NOMO-1 (cell line): ENCODE results near the gene ADCY7.

Experiments
- DNase-seq, 2 experiments: peaks; one replicate each; lab custom pipeline; 2025; ENCODE audit not compliant: unreplicated experiment in 2 of 2; lab: John Stamatoyannopoulos, UW

ADCY7 gene

DNA sequence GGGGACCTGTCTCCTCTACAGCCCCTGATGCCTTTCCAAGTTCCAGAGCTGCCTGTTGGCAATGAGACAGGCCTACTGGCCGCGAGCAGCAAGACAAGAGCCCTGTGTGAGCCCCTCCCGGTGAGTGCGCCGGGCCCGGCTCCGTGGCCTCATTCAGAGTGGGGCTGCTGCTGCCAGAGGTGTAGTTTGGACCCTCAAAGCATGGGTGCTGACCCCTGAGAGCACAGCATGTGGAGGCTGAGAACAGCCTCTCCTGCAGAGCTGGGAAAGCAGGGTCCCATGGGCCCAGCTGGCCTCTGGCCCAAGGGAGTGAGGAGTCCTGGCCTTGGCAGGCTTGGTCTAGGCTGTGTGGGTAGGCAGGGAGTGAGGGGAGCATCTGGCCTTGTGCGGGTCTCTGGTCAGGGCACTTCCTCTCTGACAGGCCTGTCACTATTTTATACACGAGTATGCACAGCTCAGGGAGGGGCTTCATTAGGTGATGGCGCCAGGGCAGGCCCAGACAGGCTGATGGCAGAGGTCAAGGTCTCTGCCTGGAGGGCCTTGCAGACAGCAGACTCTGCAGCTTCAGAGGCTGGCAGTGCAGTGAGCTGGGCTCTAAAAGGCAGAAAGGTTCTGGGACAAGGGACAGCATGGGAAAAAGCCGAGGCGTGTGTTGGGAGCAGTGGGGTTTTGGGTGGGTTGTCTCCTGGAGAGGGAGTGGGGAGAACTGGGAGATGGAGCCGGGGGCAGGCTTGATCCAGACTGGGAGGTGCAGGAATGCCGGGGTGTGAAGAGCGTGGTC lies 43.4 kb downstream of the ADCY7 start:
- DNase-seq = no peak

DNA sequence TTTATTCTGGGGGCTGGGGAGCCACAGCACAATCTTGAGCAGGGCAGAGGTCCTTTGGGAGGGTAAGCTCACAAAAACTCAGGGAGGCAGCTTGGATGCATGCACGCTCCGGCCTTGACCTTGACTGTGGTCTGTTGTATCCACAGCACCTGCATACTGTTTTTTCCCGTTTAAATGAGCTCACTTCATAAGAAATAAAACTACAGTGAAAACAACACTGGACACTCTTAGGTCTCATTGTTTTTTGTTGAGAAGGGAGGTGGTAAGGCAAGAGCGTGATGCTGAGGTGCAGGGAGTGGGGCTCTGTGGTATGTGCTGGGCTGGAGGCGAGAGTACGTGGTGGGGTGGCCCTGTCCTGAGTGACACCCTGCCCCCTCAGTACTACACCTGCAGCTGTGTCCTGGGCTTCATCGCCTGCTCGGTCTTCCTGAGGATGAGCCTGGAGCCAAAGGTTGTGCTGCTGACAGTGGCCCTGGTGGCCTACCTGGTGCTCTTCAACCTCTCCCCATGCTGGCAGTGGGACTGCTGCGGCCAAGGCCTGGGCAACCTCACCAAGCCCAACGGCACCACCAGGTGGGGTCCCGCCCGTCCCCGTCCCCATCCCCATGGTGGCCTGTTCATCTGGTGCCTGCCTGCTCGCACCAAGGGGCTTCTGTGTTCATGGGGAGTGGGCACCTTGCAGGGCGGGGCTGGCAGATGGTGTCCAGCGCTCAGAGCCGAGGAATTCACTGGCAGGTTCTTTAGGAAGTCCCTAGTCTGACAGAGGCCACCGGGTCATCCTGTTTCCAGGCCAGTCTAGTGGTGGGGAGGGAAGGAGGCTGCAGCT lies 44.2 kb downstream of the ADCY7 start:
- DNase-seq = no peak

DNA sequence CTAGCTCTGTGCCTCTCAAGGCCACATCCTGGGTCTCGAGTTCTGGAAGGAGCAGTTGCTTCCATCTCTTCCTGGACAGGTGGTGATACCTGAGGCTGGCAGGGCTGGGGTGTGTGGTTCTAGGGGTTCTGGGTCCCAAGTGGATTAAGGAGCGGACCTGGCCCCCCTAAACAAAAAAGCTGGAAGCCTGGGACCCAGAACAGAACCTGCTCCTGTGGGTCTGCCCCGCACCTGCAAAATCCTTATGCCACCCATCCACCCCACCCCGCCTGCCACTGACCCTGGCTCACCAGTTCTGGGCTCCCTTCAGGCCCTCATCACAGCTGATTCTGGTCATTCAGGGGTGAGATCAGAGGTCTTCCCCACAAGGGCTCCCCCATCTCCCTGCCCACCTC lies 44.8 kb downstream of the ADCY7 start:
- no peak for DNase-seq

DNA sequence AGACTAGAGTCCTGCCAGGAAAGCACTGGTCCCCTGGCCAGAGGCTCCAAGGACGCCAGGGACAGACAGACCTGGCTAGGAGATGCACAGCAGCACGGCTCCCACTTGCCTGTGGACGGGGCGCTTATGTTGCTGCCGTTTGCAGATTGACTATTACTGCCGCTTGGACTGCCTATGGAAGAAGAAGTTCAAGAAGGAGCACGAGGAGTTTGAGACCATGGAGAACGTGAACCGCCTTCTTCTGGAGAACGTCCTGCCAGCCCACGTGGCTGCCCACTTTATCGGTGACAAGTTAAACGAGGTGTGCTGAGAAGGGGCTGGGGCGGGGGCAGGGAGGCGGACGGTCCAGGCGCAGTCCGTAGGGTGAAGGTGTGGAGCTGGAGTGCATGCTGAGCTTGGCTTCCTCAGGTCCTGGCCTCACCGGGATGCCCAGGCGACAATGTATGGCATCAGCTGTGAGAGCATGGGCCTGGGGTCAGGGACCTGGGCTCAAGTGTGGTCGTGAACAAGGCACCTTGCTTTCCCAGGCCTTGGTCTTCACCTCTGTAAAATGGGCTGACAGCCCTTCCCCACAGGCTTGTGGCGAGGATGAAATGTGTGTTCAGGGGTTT lies 45.6 kb downstream of the ADCY7 start:
- DNase-seq = no peak

DNA sequence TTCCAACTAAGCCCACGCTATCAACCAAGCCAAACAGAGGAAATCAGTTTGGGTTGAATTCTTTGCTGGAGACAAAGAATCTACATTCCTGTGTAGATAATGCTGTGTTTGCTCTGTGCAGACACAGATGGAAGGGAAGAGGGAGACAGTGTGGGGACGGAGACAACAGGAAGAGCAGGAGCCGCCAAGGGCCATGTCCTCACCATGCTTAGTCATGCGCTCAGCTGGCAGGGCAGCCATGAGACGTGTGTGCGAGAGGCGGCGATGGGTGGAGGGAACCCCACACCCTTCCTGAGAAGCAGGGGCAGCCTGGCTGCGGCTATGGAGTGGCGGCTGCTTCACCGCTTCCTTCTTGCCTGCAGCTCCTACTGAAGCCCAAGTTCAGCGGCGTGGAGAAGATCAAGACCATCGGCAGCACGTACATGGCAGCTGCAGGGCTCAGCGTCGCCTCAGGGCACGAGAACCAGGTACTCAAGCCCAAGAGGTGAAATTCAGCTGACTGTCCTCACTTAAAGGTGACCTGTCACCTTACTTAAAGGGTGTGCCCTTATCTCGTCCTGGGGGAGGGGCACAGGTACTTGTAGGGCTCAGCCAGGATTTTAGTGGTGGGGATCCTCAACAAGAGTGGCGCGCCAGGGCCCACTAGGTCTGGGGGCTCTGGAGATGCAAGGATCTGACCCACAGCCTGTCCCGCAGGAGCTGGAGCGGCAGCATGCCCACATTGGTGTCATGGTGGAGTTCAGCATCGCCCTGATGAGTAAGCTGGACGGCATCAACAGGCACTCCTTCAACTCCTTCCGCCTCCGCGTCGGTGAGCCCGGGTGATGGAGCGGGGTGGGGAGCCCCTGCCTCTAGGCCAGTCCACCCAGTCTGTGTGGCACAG lies 47.5 kb downstream of the ADCY7 start:
- DNase-seq = no peak

DNA sequence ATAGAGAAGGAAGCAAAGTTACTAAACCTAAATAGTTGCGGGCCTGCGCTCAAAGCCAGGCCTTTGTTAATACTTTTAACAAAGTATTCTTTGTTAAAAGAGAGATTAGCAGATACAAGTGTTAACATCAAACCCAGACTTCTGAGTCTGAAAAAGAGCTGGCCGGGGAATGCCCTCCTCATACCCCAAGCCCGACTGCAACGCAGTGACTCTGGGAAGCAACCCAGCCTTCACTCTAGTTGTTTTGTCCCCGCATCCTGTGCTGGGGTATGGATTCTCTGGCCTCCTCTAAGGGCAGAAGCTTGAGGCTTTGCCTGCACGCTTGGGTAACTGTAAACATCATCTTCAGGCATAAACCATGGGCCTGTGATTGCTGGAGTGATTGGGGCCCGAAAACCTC lies 48.3 kb downstream of the ADCY7 start:
- no peak for DNase-seq

DNA sequence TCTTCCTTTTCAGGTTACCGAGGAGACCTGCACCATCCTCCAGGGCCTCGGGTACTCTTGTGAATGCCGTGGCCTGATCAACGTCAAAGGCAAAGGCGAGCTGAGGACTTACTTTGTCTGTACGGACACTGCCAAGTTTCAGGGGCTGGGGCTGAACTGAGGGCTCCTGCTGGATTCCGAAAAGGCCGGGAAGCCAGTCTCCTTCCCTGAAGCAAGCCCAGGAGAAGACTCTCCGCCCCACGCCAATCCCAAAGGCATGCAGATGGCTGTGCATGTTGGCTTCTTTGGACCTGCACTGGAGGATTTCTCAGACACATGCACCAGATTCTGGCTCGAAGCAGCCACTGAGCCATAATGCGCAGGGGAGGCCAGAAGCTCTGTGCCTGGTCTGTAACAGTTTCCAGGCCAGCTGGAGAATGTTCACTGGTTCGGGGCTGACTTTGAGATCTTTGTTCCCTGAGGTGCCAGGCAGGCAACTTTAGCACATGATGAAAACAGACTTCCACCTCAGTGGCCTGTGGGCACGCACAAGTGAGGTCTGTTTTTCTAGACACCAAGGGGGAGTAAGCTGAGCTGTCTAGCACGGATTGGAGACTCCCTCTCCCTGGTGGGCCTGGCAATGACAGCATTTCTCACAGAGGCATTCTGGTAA lies 49.1 kb downstream of the ADCY7 start:
- no peak for DNase-seq

DNA sequence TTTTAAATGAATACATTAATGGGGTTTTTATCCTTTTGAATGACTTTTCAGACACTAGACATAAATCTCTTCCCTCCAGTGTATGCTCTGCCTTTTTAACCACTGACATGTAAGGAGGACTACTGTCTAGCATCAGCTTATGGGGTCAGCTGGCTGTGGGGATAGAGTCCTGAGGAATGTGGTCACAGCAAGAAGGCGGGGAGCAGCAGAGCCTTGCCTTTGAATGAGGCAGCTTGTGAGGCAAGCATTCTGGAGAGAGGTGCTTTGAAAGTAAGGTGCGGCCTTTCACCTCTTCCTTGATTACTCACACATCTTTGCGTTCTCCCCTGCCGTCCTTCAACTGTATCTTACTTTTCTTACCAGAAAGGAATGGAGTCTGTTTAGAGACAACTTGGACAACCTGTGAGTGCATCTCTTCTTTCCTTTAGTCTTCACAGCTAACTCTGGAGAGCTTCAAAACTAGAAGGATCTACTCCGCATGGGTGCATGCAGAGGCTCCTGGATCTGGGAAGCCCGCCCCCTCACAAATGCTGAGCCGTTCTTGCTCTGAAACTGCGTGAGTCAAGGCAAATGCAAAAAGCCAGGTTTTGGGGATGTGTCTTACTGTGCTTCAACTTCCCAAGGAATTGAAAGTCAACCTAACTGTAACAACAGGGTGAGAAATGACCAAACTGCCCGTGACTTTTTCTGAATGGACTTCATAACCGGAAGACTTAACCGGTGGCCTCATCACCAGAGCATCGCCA lies 49.9 kb downstream of the ADCY7 start:
- DNase-seq = no peak

DNA sequence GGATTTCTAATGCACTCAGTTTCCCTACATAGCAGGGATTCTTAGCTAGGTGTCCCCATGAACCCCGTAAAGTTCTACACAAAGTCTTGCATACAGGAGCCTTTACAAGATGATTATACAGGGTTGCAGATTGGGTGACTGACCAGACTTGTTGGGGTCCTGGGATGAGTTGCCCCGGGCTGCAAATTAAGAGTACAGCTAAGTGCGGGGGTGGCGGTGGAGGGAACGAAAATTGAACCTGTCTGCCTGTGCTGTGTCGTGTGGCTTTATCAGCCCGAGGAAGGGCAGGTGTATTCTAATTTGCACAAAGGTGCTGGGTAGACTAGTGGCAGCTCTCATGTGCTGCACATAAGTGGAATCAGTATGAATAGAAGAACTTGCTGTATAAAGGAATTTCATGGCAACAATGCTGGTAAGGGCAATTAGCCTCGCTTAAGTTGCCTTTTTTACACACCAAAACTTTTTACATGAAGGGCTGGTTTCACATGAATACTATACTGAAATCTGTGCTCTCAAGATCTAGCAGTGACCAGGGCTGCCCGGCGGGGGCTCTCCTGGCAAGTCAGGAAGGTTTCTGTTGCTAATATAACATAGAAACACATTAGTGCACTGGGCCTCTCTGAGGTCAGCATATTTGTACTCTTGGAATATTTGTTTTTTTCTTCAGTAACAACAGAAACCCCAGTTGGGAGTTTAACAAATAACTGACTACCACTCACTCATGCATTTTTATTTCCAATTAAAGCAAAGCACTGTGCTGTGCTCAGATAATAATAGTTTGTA lies 50.7 kb downstream of the ADCY7 start:
- DNase-seq = no peak

DNA sequence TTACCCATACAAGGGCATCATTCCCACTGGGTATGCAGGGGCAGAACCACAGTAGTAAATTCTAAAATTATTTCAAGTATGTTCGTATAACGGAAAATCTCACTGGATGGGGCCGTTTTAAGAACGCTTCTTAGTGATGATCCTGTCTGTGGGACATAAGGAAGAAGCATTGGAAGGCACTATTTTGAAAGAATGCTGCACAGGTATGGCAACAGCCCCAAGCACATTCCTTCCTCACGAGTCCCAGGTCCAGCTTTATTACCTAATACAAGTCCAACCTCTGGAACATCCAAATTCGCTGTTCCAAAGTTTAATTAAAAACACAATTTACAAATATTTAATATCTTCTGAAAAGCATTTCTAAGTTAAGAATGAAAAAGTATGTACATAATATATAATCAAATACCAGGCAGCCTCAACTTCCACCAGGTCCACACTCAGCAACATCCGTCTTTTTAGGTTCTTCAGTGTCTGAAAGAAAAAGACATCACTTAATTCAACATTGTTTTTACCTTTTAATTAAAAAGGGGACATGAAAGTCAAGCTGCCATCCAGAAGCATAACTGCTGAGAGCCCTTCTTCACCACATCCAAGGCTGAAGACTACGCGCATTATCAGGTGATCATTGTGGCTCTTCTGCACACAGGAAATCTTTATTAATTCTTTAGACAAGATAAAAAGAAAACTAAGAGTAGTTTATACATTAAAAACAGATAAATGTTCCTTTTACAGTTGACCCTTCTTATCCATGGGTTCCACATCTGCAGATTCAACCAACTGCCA lies 52.6 kb downstream of the ADCY7 start:
- no peak for DNase-seq

DNA sequence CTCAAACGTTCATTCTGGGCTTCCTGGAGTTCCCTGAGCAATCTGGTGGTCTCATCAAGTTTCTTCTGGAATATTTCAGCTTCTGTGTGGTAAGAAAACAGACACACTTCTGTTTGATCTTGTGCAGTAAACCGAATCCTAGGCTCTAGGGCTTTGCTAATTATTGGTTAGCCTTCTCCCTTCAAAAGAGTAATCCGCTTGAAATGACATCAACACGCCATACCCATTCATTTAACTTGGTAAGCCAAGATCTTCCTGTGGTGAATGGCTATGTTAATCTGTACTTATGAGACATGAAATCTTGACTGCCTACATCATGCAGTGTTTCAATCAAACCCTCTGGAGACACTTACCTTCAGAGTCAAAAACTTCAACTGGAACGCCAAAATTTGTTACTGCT lies 54.0 kb downstream of the ADCY7 start:
- no peak for DNase-seq

DNA sequence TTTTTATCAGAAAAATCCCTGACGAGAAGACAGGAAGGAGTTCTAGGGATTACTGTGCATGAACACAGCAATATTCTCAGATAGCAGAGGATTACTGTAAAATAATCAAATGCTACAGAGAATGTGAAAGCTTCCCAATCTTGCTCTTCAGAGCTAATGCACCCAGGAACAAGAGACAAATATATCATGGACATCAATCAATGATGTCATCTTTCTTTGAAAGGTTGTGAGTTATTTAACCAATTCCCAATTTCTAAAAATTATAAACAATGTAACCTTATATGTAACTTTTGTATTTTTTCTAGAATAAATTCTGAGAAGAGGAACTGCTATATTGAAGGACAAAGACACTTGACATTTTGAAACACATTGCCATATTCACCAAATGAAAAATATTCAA lies 56.0 kb downstream of the ADCY7 start:
- DNase-seq = no peak

DNA sequence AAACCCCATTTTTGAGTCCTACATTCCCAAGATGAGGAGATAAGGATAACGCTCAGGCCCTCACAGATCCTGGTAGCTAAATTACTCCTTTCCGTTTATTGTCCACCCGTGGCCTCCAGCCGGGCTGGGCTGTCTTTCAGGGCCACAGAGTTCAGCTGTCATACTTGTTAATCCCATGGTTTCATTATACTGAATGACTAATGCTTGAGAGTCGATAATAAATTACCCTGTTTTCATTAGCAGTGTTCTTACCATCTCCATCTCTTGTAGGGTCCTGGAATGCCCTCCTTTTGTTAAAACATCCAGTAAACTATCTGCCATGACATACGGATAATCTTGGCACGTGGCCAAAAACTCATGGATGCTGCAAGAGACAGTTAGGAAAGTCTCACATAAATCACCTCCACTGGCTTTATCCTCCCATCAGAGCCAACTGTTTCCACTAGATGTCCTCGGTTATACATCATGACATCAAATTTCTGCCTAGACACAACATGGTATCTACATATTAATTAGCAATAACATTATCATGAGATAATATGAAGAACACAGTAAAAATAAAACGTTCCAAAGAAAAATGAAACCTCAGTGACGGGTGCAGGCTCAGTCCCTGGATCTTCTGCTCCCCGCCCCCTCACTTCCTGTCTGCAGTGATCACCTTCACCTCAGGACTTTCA lies 57.1 kb downstream of the ADCY7 start:
- no peak for DNase-seq

DNA sequence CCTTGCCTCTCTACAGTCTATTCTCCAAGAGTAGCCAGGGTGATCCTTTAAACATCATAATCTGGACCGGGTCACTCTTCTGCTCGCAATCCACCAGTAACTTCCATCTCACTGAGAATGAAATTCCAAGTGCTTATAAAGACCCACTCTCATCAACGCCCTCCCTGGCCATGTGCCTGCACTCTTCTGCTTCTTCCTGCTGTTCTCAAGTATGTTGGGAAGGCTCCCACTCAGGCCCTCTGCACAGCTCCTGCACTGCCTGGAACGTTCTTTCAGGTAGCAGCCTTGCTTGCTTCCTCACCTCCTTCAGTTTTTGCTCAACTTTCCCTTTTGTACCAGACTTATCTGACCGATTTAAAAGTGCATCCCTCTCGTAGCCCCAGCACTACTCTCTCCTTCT lies 58.0 kb downstream of the ADCY7 start:
- DNase-seq = no peak

DNA sequence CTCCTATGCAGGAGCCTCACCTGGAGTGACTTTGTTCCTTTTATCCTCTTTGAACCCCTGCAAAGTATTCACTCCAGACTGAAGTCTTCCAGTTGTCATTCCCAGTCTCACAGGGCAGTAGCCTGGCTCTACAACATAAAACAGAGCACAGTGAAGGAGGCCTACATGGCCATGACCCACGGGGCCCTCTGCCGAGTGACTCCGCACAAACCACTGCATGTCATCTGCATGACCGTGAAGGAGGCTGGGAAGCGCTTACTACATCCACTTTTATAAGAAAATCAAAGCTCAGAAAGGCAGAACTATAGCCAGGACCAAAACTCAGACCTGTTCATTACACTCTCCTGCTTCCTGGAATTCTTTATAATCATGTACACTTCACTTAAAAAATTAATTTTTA lies 59.9 kb downstream of the ADCY7 start:
- DNase-seq = no peak

DNA sequence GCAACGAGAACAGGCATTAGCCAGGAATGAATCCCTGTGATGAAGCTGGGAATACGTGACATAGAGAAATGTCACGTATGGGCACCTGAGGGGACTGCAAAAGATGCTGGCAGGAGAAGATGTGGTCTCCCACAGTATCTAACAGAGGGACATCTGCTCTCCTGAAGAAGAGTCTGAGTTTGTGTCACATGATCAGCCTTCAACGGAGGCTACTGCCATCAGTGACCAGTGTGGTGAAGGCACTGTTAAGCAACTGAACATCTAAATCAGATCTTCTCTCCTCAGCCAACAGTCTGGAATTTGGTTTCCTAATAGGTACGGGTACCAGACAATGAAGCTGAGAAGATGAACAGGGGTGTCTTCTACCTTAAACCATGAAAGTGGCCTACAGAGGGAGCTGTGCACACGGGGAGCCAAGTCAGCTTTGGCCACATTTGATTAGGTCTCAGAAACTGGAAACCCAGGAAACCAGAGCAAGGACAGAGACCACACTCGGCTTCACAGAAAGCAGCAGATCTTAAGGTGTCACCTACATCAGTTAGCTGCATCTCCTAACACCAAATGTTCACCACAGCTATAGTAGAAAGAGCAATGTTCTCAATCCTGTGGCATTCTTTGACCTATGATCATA lies 60.6 kb downstream of the ADCY7 start:
- peak in 1 of 2 experiments; percentile 11 for DNase-seq
